Measurements from ENCODE around the gene MRM1. TPM values are rescaled to one million over a fixed set of nuclear protein-coding genes. Genes with fewer than 3 reads are reported as not detected.

MRM1 gene
- total RNA-seq, 1 donor = 2.3 TPM

DNA sequence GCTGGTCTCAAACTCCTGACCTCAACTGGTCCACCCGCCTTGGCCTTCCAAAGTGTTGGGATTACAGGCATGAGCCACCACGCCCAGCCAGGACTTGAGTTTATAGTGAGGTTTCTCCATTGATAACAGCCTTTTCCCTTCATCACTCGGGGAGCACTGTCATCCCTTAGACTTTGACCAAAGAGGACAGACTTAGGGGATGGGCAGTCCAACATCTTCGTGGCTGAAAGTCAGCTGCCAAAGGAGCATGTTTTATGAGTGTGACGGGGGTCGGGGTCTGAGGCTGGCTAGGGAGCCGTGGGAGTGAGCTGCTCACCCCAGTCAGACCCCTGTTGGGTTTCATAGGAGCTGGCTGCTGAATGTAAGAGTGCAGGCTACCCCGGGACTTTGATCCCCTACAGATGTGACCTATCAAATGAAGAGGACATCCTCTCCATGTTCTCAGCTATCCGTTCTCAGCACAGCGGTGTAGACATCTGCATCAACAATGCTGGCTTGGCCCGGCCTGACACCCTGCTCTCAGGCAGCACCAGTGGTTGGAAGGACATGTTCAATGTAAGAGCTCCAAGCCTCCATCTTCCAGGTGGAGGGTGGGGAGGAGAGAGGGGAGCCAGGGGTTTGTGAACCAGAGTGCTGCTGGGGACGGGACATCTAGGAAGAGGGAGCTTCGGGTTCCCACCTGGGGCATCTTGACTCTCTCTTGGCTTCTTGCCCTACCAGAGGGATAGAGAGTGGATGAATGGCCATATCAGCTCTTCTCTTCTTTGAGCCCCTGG is 6.6 kb upstream of the MRM1 start:
- no peak overlapping the region for H3K4me3 ChIP-seq (ENCODE audit: low read depth, low read length)
- TF ChIP-seq, protein P1, sequence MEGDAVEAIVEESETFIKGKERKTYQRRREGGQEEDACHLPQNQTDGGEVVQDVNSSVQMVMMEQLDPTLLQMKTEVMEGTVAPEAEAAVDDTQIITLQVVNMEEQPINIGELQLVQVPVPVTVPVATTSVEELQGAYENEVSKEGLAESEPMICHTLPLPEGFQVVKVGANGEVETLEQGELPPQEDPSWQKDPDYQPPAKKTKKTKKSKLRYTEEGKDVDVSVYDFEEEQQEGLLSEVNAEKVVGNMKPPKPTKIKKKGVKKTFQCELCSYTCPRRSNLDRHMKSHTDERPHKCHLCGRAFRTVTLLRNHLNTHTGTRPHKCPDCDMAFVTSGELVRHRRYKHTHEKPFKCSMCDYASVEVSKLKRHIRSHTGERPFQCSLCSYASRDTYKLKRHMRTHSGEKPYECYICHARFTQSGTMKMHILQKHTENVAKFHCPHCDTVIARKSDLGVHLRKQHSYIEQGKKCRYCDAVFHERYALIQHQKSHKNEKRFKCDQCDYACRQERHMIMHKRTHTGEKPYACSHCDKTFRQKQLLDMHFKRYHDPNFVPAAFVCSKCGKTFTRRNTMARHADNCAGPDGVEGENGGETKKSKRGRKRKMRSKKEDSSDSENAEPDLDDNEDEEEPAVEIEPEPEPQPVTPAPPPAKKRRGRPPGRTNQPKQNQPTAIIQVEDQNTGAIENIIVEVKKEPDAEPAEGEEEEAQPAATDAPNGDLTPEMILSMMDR (IDR thresholded peaks at IDR 0.05; ENCODE audit: insufficient read depth, low read length) = no peak
- DNase-seq (ENCODE audit: low read depth) = no peak

DNA sequence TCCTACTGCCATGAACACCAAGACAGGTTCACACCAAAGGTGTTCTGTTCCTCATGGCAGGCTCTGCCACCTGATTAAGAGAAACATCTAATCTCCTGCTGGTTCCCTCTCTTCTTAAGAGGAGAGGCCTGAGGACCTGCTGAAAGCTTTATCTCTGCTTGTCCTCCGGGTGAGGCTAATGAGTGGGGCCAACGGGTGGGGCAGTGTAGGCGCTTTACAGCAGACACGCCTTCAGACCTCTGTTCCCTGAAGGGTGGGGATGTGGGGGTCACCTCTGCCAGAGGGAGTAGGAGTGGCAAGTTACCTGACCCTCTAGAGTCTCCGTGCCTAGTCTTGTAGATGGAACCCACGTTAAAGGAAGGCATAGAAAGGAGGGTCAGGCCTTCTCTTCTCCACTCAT is 4.2 kb upstream of the MRM1 start:
- no peak for DNase-seq (ENCODE audit: low read depth)
- TF ChIP-seq, protein P1 (IDR thresholded peaks at IDR 0.05; ENCODE audit: insufficient read depth, low read length) = no peak
- H3K4me3 ChIP-seq (ENCODE audit: low read depth, low read length) = no peak overlapping the region

DNA sequence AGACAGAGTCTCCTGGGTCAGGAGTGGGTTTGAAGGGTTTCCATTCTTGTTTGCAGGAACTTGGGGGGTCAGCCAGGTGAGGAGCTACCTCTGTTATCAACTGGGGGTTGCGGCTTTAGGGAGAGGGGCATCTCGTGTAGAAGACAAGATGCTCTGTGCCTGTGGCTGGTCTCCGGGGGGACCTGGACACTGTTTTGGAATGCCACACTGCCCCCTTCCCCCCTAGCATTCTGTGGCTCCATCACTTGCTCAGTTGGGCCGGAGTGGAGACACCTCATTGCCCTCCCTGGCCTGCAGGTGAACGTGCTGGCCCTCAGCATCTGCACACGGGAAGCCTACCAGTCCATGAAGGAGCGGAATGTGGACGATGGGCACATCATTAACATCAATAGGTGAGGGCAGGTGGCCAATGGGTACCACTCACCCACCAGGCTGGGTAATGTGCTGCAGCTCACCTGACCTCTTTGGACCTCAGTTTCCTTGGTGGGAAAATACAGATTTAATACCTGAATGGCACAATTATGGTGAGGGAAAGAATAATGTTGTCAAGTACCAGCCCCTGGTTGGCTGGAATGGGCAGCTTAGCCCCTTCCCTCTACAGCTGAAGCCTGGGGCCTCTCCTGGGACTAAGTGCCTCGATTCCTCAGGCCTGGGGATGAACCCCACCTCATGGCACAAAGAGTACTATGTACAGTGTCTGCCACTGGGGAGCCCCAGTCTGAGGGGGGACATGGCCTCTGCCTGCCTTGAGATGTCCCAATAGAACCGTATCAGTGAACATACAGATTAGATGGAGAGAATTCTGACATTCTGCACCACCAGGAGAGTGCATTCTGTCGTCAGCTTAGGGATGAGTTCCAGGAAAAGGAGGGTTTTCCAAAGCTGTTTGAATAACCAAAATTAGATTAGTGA is 3.3 kb upstream of the MRM1 start:
- TF ChIP-seq, protein P1 (IDR thresholded peaks at IDR 0.05; ENCODE audit: insufficient read depth, low read length) = no peak
- no peak overlapping the region for H3K4me3 ChIP-seq (ENCODE audit: low read depth, low read length)
- no peak for DNase-seq (ENCODE audit: low read depth)

DNA sequence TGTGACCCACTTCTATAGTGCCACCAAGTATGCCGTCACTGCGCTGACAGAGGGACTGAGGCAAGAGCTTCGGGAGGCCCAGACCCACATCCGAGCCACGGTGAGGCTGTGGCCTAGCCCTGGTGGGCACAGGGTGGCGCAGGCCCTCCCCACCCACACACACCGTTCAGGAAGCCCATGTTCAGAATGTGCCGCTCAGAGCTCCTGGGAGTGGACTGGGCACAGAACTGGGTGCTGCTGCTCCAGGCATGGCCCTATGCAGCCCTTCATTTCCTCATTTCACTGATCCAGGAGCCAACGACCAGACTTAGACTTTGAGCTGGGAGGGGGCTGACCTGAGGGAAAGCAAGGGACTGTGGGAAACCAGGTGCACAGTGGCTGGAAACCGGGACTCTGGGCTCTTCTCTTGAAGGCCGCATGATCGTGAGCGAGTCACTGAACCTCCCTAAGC is 2.4 kb upstream of the MRM1 start:
- no peak overlapping the region for H3K4me3 ChIP-seq (ENCODE audit: low read depth, low read length)
- no peak for DNase-seq (ENCODE audit: low read depth)
- TF ChIP-seq, protein P1 (IDR thresholded peaks at IDR 0.05; ENCODE audit: insufficient read depth, low read length) = no peak

DNA sequence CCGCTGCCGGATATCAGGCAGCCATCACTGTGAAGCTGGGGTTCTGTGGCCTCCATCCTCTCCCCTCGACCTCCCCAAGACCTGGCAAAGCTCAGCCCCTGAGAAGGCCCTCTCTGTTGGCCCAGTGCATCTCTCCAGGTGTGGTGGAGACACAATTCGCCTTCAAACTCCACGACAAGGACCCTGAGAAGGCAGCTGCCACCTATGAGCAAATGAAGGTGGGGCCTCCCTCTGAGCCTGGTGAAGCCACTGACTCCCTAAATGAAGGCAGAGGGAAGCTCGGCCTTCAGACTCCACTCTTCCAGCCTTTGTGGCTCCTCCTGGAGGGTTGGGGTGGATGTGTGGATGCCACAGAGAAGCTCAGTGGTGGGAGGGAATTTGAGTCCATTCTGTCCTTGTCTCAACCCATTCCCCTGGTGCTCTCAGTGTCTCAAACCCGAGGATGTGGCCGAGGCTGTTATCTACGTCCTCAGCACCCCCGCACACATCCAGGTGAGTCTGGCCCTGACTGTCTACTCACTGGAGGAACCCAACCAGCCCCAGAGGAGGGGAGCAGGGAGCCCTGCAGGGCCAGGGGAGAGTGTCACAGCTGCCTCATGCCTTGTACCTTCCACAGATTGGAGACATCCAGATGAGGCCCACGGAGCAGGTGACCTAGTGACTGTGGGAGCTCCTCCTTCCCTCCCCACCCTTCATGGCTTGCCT is 1.7 kb upstream of the MRM1 start:
- TF ChIP-seq, protein P1 (IDR thresholded peaks at IDR 0.05; ENCODE audit: insufficient read depth, low read length) = no peak
- no peak for DNase-seq (ENCODE audit: low read depth)
- H3K4me3 ChIP-seq (ENCODE audit: low read depth, low read length) = no peak overlapping the region

DNA sequence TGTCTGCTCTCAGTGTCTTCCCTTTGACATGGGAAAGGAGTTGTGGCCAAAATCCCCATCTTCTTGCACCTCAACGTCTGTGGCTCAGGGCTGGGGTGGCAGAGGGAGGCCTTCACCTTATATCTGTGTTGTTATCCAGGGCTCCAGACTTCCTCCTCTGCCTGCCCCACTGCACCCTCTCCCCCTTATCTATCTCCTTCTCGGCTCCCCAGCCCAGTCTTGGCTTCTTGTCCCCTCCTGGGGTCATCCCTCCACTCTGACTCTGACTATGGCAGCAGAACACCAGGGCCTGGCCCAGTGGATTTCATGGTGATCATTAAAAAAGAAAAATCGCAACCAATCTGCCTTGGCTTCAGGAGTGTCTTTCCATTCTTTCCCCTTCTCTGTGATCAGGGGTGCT is 918 bp upstream of the MRM1 start:
- DNase-seq (ENCODE audit: low read depth) = no peak
- peak overlapping the region; percentile 92 for H3K4me3 ChIP-seq (ENCODE audit: low read depth, low read length)

More for the DNA sequence above, 918 bp upstream of the MRM1 start:
- TF ChIP-seq, protein P1 (IDR thresholded peaks at IDR 0.05; ENCODE audit: insufficient read depth, low read length) = no peak
